ENCODE measurements around the gene FAM234B. TPM values are rescaled to one million over a fixed set of nuclear protein-coding genes. Genes with fewer than 3 reads are reported as not detected.
A peak's percentile ranks its signal among the peaks of the same experiment; 100 is the strongest.

Gene FAM234B
- total RNA-seq, 1 experiment from 2014 or later = 5.7 TPM

DNA sequence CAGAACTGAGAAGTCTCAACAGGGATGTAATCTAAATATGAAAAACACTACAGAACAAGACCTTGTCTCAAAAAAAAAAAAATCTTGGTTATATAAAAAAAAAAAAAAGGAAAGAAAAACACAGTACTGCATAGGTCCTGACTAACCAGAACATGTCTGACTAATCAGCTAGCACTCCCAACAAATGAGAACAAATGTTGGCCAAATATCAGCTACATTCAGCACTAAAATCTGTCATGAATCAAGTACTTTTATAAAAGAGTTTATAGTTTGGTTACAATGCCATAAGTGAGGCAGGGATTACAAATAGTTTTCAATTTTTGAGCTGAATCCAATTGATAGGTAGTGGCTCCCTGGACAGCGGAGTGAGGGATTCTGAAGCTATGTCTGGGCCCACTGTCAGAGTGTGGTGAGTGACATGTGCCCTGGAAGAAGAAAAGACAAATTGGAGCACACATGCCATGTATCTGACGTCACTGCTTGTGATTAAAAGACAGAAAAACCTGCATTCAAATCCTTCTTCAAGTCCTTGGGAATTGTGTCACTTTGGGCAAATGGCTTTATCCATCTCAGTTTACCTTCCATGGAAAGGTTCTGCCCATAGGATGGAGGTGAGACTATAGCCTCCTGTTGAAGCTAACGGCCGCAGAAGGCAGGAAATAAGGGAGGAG lies 5.6 kb upstream of the FAM234B start:
- no peaks in the 10 kb centered on the region for H3K36me3 Mint-ChIP-seq (ENCODE audit: insufficient read depth, unreplicated experiment)
- ChIA-PET POLR2A (interaction anchor here (0.5 to 1.1 kb wide), 6 partner anchors 38 to 185 kb away, joined by 3 to 4 read pairs (median 3); no protein-coding TSS in a partner anchor), CTCF (interaction anchor here (0.6 to 2.4 kb wide), 6 partner anchors 56 to 527 kb away, joined by 3 to 8 read pairs (median 4); no protein-coding TSS in a partner anchor)
- H3K4me1 Mint-ChIP-seq (ENCODE audit: insufficient read depth, unreplicated experiment) = peaks cover 14% of the 10 kb centered on the region
- no peak overlapping the region for H3K4me3 Mint-ChIP-seq (ENCODE audit: unreplicated experiment)
- no peaks in the 10 kb centered on the region for H3K9me3 Mint-ChIP-seq (ENCODE audit: unreplicated experiment)
- DNase-seq (ENCODE audit: unreplicated experiment) = peak; percentile 7
- H3K27me3 Mint-ChIP-seq (ENCODE audit: insufficient read depth, unreplicated experiment) = no peaks in the 10 kb centered on the region
- H3K27ac Mint-ChIP-seq (ENCODE audit: low read depth, unreplicated experiment) = peak overlapping the region; percentile 72
- BruUV-seq (replicated peaks) = no TSS peak
- TF ChIP-seq CTCF (IDR thresholded peaks at IDR 0.05; ENCODE audit: unreplicated experiment) = no peak
- intact Hi-C loops (cut with micrococcal nuclease) = no loop called here

DNA sequence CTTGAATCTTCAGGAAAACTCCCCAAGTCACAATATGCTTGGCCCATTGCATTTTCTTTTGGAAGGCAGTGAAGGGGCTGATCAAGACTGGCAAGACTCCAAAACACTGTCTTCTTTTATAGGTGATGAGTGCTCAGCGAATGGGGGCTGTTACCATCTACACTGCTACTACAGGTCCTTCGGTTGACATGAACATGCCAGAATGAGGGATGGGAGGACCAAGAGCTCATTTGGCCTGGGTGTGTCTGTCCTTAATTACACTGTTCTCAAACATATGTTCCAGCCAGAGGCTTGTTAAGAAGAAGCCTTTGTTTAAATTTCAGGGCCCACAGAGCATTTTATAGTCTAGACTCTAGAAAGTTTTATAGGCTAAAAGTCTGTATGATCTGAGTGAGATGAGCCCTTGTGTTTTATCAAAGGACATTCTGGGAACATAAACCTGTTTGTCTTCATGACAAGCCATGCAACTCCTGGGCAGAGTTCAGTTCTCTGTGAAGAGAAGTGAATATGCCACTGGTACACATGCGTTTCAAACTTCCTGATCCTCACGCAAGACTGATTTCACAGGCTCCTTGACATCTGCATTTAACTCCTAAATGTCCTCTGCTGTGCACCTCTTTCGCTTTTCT lies 4.7 kb upstream of the FAM234B start:
- BruUV-seq (replicated peaks) = no TSS peak
- Mint-ChIP-seq H3K27me3 (ENCODE audit: insufficient read depth, unreplicated experiment) (no peaks in the 10 kb centered on the region), H3K27ac (ENCODE audit: low read depth, unreplicated experiment) (peak overlapping the region; percentile 72), H3K9me3 (ENCODE audit: unreplicated experiment) (no peaks in the 10 kb centered on the region), H3K4me1 (ENCODE audit: insufficient read depth, unreplicated experiment) (peaks cover 14% of the 10 kb centered on the region), H3K4me3 (ENCODE audit: unreplicated experiment) (no peak overlapping the region), H3K36me3 (ENCODE audit: insufficient read depth, unreplicated experiment) (no peaks in the 10 kb centered on the region)
- CTCF ChIA-PET = interaction anchor here (0.8 to 2.4 kb wide), 4 partner anchors 56 to 528 kb away, joined by 3 to 8 read pairs (median 4); no protein-coding TSS in a partner anchor
- DNase-seq (ENCODE audit: unreplicated experiment) = no peak
- no peak for TF ChIP-seq CTCF (IDR thresholded peaks at IDR 0.05; ENCODE audit: unreplicated experiment)
- intact Hi-C loops (cut with micrococcal nuclease) = no loop called here
- POLR2A ChIA-PET = interaction anchor here (0.5 to 1.1 kb wide), 4 partner anchors 62 to 158 kb away, joined by 3 to 4 read pairs (median 3); no protein-coding TSS in a partner anchor

DNA sequence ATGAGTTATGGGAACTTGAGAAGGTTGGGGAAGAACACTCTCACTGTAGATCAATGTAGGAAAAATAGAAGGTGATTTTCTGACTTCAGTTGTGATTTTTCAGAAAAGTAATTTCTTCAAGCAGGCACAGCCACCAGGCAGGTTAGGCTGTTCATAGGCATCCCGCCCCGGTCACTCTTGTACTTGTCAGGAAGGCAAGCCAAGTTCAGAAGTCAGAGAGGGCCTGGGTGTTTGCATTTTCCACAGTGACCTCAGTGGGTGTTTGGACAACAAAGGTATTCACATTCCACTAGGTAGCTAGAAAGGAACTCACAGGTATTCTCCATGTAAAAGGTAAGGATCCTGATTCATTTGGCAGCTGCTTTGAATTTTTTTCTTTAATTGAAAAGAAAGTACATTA lies 3.0 kb upstream of the FAM234B start:
- no peaks in the 10 kb centered on the region for H3K27me3 Mint-ChIP-seq (ENCODE audit: insufficient read depth, unreplicated experiment)
- H3K27ac Mint-ChIP-seq (ENCODE audit: low read depth, unreplicated experiment) = no peak overlapping the region
- CTCF ChIA-PET = interaction anchor here (0.6 to 1.4 kb wide), 2 partner anchors 28 to 56 kb away, joined by 3 to 5 read pairs; no protein-coding TSS in a partner anchor
- BruUV-seq (replicated peaks) = no TSS peak
- H3K4me1 Mint-ChIP-seq (ENCODE audit: insufficient read depth, unreplicated experiment) = peaks cover 19% of the 10 kb centered on the region
- TF ChIP-seq CTCF (IDR thresholded peaks at IDR 0.05; ENCODE audit: unreplicated experiment) = no peak
- no peak for DNase-seq (ENCODE audit: unreplicated experiment)
- POLR2A ChIA-PET = interaction anchor here (1.5 kb wide), 1 partner anchor 10 kb away, joined by 3 read pairs; no protein-coding TSS in a partner anchor
- no peaks in the 10 kb centered on the region for H3K9me3 Mint-ChIP-seq (ENCODE audit: unreplicated experiment)
- H3K4me3 Mint-ChIP-seq (ENCODE audit: unreplicated experiment) = no peak overlapping the region
- intact Hi-C loops (cut with micrococcal nuclease) = loop anchor here (5.0 kb wide), 1 partner anchor 56 kb away; no protein-coding TSS in a partner anchor
- H3K36me3 Mint-ChIP-seq (ENCODE audit: insufficient read depth, unreplicated experiment) = no peaks in the 10 kb centered on the region

DNA sequence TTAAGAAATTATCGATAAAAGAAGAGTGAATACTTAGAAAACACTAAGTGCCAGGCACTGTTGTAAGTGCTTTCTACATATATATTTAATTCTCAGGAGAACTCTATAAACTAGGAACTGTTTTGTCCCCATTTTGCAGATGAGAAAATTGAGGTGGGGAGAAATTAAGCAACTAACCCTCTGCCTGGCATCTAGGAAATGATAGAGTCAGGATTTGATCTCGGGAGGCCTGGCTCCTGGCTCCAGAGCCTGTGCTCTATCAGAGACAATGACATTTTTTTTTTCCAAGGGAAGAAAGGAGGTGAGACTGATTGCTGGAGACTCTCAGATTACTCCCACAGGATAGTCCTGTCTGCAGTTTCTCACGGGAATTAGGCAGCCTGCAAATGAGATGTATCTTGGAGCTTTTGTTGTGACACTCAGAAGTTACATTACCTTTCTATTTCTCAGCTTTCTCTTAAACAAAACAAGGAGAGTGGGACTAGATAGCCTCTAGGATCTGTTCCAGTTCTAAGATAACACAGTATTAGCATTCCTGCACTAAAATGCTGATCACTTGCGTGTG lies 1.4 kb upstream of the FAM234B start:
- no TSS peak for BruUV-seq (replicated peaks)
- TF ChIP-seq CTCF (IDR thresholded peaks at IDR 0.05; ENCODE audit: unreplicated experiment) = no peak
- no peak for DNase-seq (ENCODE audit: unreplicated experiment)
- Mint-ChIP-seq H3K27me3 (ENCODE audit: insufficient read depth, unreplicated experiment) (no peaks in the 10 kb centered on the region), H3K4me3 (ENCODE audit: unreplicated experiment) (peak overlapping the region; percentile 85), H3K36me3 (ENCODE audit: insufficient read depth, unreplicated experiment) (no peaks in the 10 kb centered on the region), H3K4me1 (ENCODE audit: insufficient read depth, unreplicated experiment) (peaks cover 19% of the 10 kb centered on the region), H3K9me3 (ENCODE audit: unreplicated experiment) (no peaks in the 10 kb centered on the region), H3K27ac (ENCODE audit: low read depth, unreplicated experiment) (no peak overlapping the region)
- CTCF ChIA-PET = interaction anchor here (0.5 to 1.3 kb wide), 7 partner anchors 28 to 1870 kb away, joined by 3 to 9 read pairs (median 4); no protein-coding TSS in a partner anchor
- intact Hi-C loops (cut with micrococcal nuclease) = loop anchor here (5.0 kb wide), 1 partner anchor 55 kb away; no protein-coding TSS in a partner anchor
- POLR2A ChIA-PET = interaction anchor here (0.8 to 1.5 kb wide), 5 partner anchors 9 to 169 kb away, joined by 3 to 5 read pairs (median 5); no protein-coding TSS in a partner anchor
